HCT116 (cell line): ENCODE measurements around the gene STAM. TPM values are rescaled to one million over a fixed set of nuclear protein-coding genes. Genes with fewer than 3 reads are reported as not detected.

Experiments
- ATAC-seq: fragments of 200-7000 bp; cut with Tn5 transposase; 2 replicates; pipeline ENCODE4 v1.9.1; 2020; ENCODE audit warnings: mild to moderate bottlenecking, moderate library complexity
- BruUV-seq: library from RNA; stranded (reverse); fragments of 400-500 nt; replicated peaks from 2 replicates; lab custom pipeline; 2021; lab: Mats Ljungman, UMichigan
- CTCF ChIA-PET: fragments of 300-600 bp; sonication (Branson Sonifier 250); formaldehyde crosslinking; loops from one replicate; lab custom pipeline; 2021; ENCODE audit warnings: antibody characterized with exemption; lab: Charles Lee
- POLR2A ChIA-PET: fragments of 300-600, 350-600 bp; sonication (Branson Sonifier 250); formaldehyde crosslinking; loops from one replicate; lab custom pipeline; 2021; ENCODE audit warnings: antibody characterized with exemption; lab: Charles Lee
- RAD21 ChIA-PET, 2 experiments: fragments of 300-600 bp; sonication (Branson Sonifier 250); formaldehyde crosslinking; loops; one replicate each; lab custom pipeline; 2023; ENCODE audit warnings: low total read pairs in 2 of 2; ENCODE audit not compliant: uncharacterized antibody in 2 of 2, unreplicated experiment in 2 of 2, low non-redundant PET in 1 of 2; lab: Charles Lee
- DNase-seq: peaks from one replicate; pipeline ENCODE4 v3.0.0-alpha.2; 2010; ENCODE audit warnings: low read depth, low spot score
- H2AFZ ChIP-seq: fragments of 200-600 bp; shearing (Covaris generic), sonication (generic); 2 replicates; pipeline ENCODE4 v1.6.1; 2017; ENCODE audit warnings: low read depth, mixed run types, mixed read lengths, antibody characterized with exemption, low read length; ENCODE audit not compliant: poor library complexity, severe bottlenecking
- H3K27ac ChIP-seq: 2 replicates; pipeline ENCODE4 v1.5.1; 2012; ENCODE audit warnings: low read depth, low read length
- H3K27me3 ChIP-seq: fragments of 200-600 bp; sonication (generic); 2 replicates; pipeline ENCODE4 v1.6.1; 2016; ENCODE audit warnings: mixed run types, low read length, mixed read lengths; ENCODE audit not compliant: insufficient read depth
- H3K36me3 ChIP-seq, 2 experiments: fragments of 200-500 bp in 1 of 2; fragments of 200-600 bp in 1 of 2; sonication (Bioruptor generic) in 1 of 2; sonication (generic) in 1 of 2; 2 replicates each; pipeline versions ENCODE4 v1.5.1 to v1.6.1; 2014 to 2016; ENCODE audit warnings: low read length in 2 of 2, inconsistent platforms in 1 of 2, mixed read lengths in 1 of 2, mixed run types in 1 of 2; ENCODE audit not compliant: insufficient read depth in 2 of 2, control insufficient read depth in 1 of 2
- H3K4me1 ChIP-seq, 2 experiments: fragments of 200-600 bp in 1 of 2; sonication (generic) in 1 of 2; 2 replicates each; pipeline versions ENCODE4 v1.5.1 to v1.6.1; 2012 to 2017; ENCODE audit warnings: low read length in 2 of 2, inconsistent platforms in 1 of 2, mild to moderate bottlenecking in 1 of 2, mixed read lengths in 1 of 2, mixed run types in 1 of 2, moderate library complexity in 1 of 2; ENCODE audit not compliant: insufficient read depth in 2 of 2, control insufficient read depth in 1 of 2
- H3K4me2 ChIP-seq: fragments of 200-600 bp; sonication (generic); 2 replicates; pipeline ENCODE4 v1.6.1; 2017; ENCODE audit warnings: mixed run types, low read length, mixed read lengths
- H3K4me3 ChIP-seq, 2 experiments: fragments of 200-600 bp in 1 of 2; sonication (generic) in 1 of 2; replicated peaks in 1 of 2; 2 replicates each; pipeline ENCODE4 v1.5.1; 2011 to 2016; ENCODE audit warnings: low read length in 2 of 2, control low read depth in 1 of 2, low read depth in 1 of 2, mild to moderate bottlenecking in 1 of 2, mixed read lengths in 1 of 2, mixed run types in 1 of 2
- H3K79me2 ChIP-seq: fragments of 200-600 bp; sonication (generic); 2 replicates; pipeline ENCODE4 v1.6.1; 2017; ENCODE audit warnings: mild to moderate bottlenecking, mixed run types, low read length, moderate library complexity, mixed read lengths; ENCODE audit not compliant: insufficient read depth
- H3K9ac ChIP-seq: fragments of 200-600 bp; sonication (generic); 2 replicates; pipeline ENCODE4 v1.6.1; 2016; ENCODE audit warnings: low read length, mixed read lengths
- H3K9me2 ChIP-seq: fragments of 200-600 bp; sonication (generic), shearing (Covaris generic); 2 replicates; pipeline ENCODE4 v1.6.1; 2017; ENCODE audit warnings: mixed run types, mild to moderate bottlenecking, moderate library complexity; ENCODE audit not compliant: insufficient read depth
- H3K9me3 ChIP-seq, 2 experiments: fragments of 200-500 bp in 1 of 2; fragments of 200-600 bp in 1 of 2; sonication (Bioruptor generic) in 1 of 2; sonication (generic) in 1 of 2; 2 replicates each; pipeline ENCODE4 v1.6.1; 2014 to 2017; ENCODE audit warnings: low read length in 2 of 2, mixed read lengths in 2 of 2, inconsistent platforms in 1 of 2, low read depth in 1 of 2, mild to moderate bottlenecking in 1 of 2, mixed run types in 1 of 2, moderate library complexity in 1 of 2; ENCODE audit not compliant: control insufficient read depth in 1 of 2, insufficient read depth in 1 of 2
- H4K20me1 ChIP-seq: fragments of 200-600 bp; sonication (generic), shearing (Covaris generic); 2 replicates; pipeline ENCODE4 v1.6.1; 2017; ENCODE audit warnings: mixed run types, mild to moderate bottlenecking, moderate library complexity; ENCODE audit not compliant: insufficient read depth
- CBX3 ChIP-seq: IDR thresholded peaks from 2 replicates; pipeline ENCODE4 v1.6.1; 2012; ENCODE audit warnings: low read depth
- CEBPB ChIP-seq: IDR thresholded peaks from 2 replicates; pipeline ENCODE4 v1.6.1; 2012; ENCODE audit warnings: low read depth
- EGR1 ChIP-seq: IDR thresholded peaks from 2 replicates; pipeline ENCODE4 v1.6.1; 2012; ENCODE audit warnings: low read depth
- ELF1 ChIP-seq: IDR thresholded peaks from 2 replicates; pipeline ENCODE4 v1.6.1; 2012; ENCODE audit warnings: low read depth, borderline replicate concordance
- JUND ChIP-seq: IDR thresholded peaks from 2 replicates; pipeline ENCODE4 v1.6.1; 2012
- POLR2A ChIP-seq: IDR thresholded peaks from 2 replicates; pipeline ENCODE4 v1.7.0; 2011; ENCODE audit warnings: borderline replicate concordance; ENCODE audit not compliant: insufficient read depth, insufficient read length; ENCODE audit errors: extremely low read depth
- POLR2AphosphoS5 ChIP-seq: IDR thresholded peaks from 2 replicates; pipeline ENCODE4 v1.6.1; 2011; ENCODE audit warnings: mild to moderate bottlenecking, low read depth, low read length, moderate library complexity
- RAD21 ChIP-seq: IDR thresholded peaks from 2 replicates; pipeline ENCODE4 v1.6.1; 2012; ENCODE audit warnings: low read depth, mild to moderate bottlenecking
- SP1 ChIP-seq: IDR thresholded peaks from 2 replicates; pipeline ENCODE4 v1.6.1; 2012; ENCODE audit warnings: low read depth
- TCF7L2 ChIP-seq: IDR thresholded peaks from 2 replicates; pipeline ENCODE4 v1.7.0; 2011; ENCODE audit warnings: borderline replicate concordance, inconsistent platforms; ENCODE audit not compliant: insufficient read depth, insufficient read length; ENCODE audit errors: extremely low read depth
- YY1 ChIP-seq: IDR thresholded peaks from 2 replicates; pipeline ENCODE4 v1.6.1; 2011; ENCODE audit warnings: low read length, low read depth, moderate library complexity, mild to moderate bottlenecking; ENCODE audit not compliant: insufficient replicate concordance; ENCODE audit errors: extremely low read depth
- ZFX ChIP-seq: fragments of 450-650 bp; IDR thresholded peaks from 2 replicates; pipeline ENCODE4 v1.6.1; 2017
- ZNF274 ChIP-seq: fragments of 200-500 bp; sonication (Bioruptor generic); IDR thresholded peaks from 2 replicates; pipeline ENCODE4 v1.6.1; 2014; ENCODE audit warnings: mild to moderate bottlenecking, low read depth, low read length, inconsistent platforms
- intact Hi-C: fragments of 100-400 bp; cut with micrococcal nuclease; formaldehyde crosslinking; loops from 2 replicates; pipeline ENCODE4 v1.10.0; 2022
- total RNA-seq: library from RNA; stranded (reverse); gene quantifications from one replicate; pipeline ENCODE4 v1.2.1, GENCODE V29; 2021; ENCODE audit not compliant: unreplicated experiment
- TF ChIP-seq, protein P1 (sequence below): IDR thresholded peaks from 2 replicates; pipeline ENCODE4 v1.6.1; 2012
- TF ChIP-seq, protein P2 (sequence below), 3 experiments: fragments of 200-600 bp in 1 of 3; sonication (generic) in 1 of 3; IDR thresholded peaks in 2 of 3; conservative IDR thresholded peaks in 1 of 3; 2 replicates each; pipeline ENCODE4 v1.5.1; 2012 to 2017; ENCODE audit warnings: low read depth in 2 of 3, low read length in 2 of 3, antibody characterized with exemption in 1 of 3, borderline replicate concordance in 1 of 3, control low read depth in 1 of 3, mild to moderate bottlenecking in 1 of 3, mixed read lengths in 1 of 3, mixed run types in 1 of 3, moderate library complexity in 1 of 3; ENCODE audit not compliant: insufficient read depth in 1 of 3
- TF ChIP-seq, protein P3 (sequence below): IDR thresholded peaks from 2 replicates; pipeline ENCODE4 v1.6.1; 2012; ENCODE audit warnings: low read depth
- TF ChIP-seq, protein P4 (sequence below): IDR thresholded peaks from 2 replicates; pipeline ENCODE4 v1.6.1; 2011; ENCODE audit warnings: mild to moderate bottlenecking, low read length, moderate library complexity; ENCODE audit not compliant: insufficient replicate concordance; ENCODE audit errors: extremely low read depth
- TF ChIP-seq, protein P5 (sequence below): IDR thresholded peaks from 2 replicates; pipeline ENCODE4 v1.6.1; 2012

The STAM gene
- total RNA-seq, 1 experiment from 2014 or later: 23.0 TPM

DNA sequence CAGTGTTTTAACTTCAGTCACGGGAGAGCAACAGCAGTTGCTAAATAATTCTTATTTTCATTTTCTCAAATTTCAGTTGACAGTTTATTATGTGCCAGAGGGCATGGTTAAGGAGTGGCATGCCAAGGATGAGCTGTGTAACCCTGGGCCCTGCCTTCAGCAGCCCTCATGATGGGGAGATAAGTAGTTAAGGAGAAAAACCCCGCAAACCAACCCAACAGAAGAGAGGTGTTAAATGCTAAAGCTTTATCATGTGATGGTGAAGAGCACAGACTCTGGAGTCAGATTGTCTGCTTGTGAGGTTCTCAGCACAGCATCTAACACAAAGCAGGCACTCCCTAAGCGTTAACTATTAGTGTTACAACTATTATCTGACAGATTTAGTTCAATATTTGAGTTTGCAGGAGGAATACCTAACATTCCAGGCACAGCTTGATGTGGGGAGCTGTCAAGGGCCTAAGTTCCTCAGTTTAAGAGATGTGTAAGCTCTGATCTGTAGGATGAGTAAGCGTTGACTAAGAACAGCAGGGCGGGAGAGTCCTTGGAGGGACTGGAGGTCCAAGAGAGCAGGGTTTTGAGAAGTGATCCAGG, 29.6 kb downstream of the STAM start:
- Histone ChIP-seq H3K36me3 (no peaks in the 10 kb centered on the region), H3K9ac (peak overlapping the region; percentile 5; the same call in 1 of the 2 replicates), H3K4me1 (peaks cover 39 to 54% of the 10 kb centered on the region in 2 experiments), H2AFZ (no peak overlapping the region), H3K9me2 (no peaks in the 10 kb centered on the region), H3K9me3 (no peaks in the 10 kb centered on the region), H3K27ac (peak overlapping the region; percentile 51; the same call in 1 of the 2 replicates), H3K4me3 (peak overlapping the region in 1 of 2 experiments; percentile 25; a peak in 2 of 4 replicates), H3K79me2 (peaks cover 84% of the 10 kb centered on the region), H4K20me1 (no peaks in the 10 kb centered on the region), H3K27me3 (no peaks in the 10 kb centered on the region), H3K4me2 (peak overlapping the region; percentile 70)
- RAD21 ChIA-PET: interaction anchor here in 1 of 2 experiments (0.6 kb wide), 1 partner anchor 66 kb away, joined by 3 read pairs; no protein-coding TSS in a partner anchor
- CTCF ChIA-PET: interaction anchor here (1.0 kb wide), 1 partner anchor 57 kb away, joined by 4 read pairs; the partner anchor contains the start of gene HACD1
- DNase-seq (peak; percentile 73), ATAC-seq (peak; percentile 97)
- no TSS peak for BruUV-seq
- POLR2A ChIA-PET: interaction anchor here (1.3 kb wide), 1 partner anchor 29 kb away, joined by 4 read pairs; the partner anchor contains the start of gene STAM
- intact Hi-C loops: no loop called here
- TF ChIP-seq JUND (peak; percentile 73), SP1 (peak; percentile 67), EGR1 (no peak), ZFX (no peak), ZNF274 (no peak), ELF1 (no peak), POLR2A (no peak), CEBPB (no peak), YY1 (peak; percentile 20), POLR2AphosphoS5 (0 out of 2 replicates have a peak, but pooled peaks have one; percentile 22), CBX3 (no peak; the same call in 1 of the 2 replicates), TCF7L2 (peak; percentile 46), RAD21 (no peak)
- TF ChIP-seq, protein P1, sequence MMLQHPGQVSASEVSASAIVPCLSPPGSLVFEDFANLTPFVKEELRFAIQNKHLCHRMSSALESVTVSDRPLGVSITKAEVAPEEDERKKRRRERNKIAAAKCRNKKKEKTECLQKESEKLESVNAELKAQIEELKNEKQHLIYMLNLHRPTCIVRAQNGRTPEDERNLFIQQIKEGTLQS: no peak
- TF ChIP-seq, protein P2, sequence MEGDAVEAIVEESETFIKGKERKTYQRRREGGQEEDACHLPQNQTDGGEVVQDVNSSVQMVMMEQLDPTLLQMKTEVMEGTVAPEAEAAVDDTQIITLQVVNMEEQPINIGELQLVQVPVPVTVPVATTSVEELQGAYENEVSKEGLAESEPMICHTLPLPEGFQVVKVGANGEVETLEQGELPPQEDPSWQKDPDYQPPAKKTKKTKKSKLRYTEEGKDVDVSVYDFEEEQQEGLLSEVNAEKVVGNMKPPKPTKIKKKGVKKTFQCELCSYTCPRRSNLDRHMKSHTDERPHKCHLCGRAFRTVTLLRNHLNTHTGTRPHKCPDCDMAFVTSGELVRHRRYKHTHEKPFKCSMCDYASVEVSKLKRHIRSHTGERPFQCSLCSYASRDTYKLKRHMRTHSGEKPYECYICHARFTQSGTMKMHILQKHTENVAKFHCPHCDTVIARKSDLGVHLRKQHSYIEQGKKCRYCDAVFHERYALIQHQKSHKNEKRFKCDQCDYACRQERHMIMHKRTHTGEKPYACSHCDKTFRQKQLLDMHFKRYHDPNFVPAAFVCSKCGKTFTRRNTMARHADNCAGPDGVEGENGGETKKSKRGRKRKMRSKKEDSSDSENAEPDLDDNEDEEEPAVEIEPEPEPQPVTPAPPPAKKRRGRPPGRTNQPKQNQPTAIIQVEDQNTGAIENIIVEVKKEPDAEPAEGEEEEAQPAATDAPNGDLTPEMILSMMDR (IDR thresholded peaks at IDR 0.05 in 2 of 3, conservative IDR thresholded peaks at IDR 0.05 in 1 of 3; ENCODE audit: borderline replicate concordance in 1 of 3, insufficient read depth in 1 of 3, low read depth in 2 of 3, low read length in 2 of 3): no peak
- TF ChIP-seq, protein P3, sequence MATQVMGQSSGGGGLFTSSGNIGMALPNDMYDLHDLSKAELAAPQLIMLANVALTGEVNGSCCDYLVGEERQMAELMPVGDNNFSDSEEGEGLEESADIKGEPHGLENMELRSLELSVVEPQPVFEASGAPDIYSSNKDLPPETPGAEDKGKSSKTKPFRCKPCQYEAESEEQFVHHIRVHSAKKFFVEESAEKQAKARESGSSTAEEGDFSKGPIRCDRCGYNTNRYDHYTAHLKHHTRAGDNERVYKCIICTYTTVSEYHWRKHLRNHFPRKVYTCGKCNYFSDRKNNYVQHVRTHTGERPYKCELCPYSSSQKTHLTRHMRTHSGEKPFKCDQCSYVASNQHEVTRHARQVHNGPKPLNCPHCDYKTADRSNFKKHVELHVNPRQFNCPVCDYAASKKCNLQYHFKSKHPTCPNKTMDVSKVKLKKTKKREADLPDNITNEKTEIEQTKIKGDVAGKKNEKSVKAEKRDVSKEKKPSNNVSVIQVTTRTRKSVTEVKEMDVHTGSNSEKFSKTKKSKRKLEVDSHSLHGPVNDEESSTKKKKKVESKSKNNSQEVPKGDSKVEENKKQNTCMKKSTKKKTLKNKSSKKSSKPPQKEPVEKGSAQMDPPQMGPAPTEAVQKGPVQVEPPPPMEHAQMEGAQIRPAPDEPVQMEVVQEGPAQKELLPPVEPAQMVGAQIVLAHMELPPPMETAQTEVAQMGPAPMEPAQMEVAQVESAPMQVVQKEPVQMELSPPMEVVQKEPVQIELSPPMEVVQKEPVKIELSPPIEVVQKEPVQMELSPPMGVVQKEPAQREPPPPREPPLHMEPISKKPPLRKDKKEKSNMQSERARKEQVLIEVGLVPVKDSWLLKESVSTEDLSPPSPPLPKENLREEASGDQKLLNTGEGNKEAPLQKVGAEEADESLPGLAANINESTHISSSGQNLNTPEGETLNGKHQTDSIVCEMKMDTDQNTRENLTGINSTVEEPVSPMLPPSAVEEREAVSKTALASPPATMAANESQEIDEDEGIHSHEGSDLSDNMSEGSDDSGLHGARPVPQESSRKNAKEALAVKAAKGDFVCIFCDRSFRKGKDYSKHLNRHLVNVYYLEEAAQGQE: no peak
- TF ChIP-seq, protein P4, sequence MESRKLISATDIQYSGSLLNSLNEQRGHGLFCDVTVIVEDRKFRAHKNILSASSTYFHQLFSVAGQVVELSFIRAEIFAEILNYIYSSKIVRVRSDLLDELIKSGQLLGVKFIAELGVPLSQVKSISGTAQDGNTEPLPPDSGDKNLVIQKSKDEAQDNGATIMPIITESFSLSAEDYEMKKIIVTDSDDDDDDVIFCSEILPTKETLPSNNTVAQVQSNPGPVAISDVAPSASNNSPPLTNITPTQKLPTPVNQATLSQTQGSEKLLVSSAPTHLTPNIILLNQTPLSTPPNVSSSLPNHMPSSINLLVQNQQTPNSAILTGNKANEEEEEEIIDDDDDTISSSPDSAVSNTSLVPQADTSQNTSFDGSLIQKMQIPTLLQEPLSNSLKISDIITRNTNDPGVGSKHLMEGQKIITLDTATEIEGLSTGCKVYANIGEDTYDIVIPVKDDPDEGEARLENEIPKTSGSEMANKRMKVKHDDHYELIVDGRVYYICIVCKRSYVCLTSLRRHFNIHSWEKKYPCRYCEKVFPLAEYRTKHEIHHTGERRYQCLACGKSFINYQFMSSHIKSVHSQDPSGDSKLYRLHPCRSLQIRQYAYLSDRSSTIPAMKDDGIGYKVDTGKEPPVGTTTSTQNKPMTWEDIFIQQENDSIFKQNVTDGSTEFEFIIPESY: no peak
- TF ChIP-seq, protein P5, sequence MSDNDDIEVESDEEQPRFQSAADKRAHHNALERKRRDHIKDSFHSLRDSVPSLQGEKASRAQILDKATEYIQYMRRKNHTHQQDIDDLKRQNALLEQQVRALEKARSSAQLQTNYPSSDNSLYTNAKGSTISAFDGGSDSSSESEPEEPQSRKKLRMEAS: 0 out of 2 replicates have a peak, but pooled peaks have one; percentile 6
